TTC549 (cell line): ENCODE data around the gene CERT1.
A peak's percentile ranks its signal among the peaks of the same experiment; 100 is the strongest.

Experiments used
- FAIRE-seq: peaks from 2 replicates; lab custom pipeline; 2012; peaks lifted over from hg19 to GRCh38; lab: Jason Lieb, UNC

Gene CERT1

DNA sequence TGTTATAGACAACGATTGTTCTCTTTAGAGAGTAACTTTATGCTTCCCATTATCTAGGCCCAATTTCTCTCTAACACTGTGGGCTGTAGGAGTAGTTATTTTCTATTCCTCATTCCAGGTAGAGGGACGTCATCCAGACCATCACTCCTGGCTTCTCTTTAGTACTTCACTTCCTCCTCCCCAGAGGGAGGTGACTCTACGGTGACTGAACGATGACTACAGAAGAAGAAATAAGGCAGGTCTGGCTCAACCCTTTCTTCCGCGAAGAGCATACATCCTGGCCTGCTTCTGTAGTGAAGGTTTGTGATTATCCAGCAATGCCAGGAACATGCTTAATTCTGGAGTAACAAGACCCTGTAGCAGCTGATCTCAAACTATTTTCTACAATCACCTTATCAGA, 123.6 kb downstream of the CERT1 start:
- no peak for FAIRE-seq

GRCh38 chr5:75384218-75384617, 127.2 kb downstream of the CERT1 start:
- no peak for FAIRE-seq

GRCh38 chr5:75381456-75381855, 130.0 kb downstream of the CERT1 start:
- no peak for FAIRE-seq

- FAIRE-seq = no peak
These were observed 131.3 kb downstream of the CERT1 start for GRCh38 chr5:75380099-75380498.

GRCh38 chr5:75375414-75375813, 136.0 kb downstream of the CERT1 start:
- peak; percentile 37 for FAIRE-seq

- FAIRE-seq = no peak
These were observed 137.0 kb downstream of the CERT1 start for GRCh38 chr5:75374394-75374814.

DNA sequence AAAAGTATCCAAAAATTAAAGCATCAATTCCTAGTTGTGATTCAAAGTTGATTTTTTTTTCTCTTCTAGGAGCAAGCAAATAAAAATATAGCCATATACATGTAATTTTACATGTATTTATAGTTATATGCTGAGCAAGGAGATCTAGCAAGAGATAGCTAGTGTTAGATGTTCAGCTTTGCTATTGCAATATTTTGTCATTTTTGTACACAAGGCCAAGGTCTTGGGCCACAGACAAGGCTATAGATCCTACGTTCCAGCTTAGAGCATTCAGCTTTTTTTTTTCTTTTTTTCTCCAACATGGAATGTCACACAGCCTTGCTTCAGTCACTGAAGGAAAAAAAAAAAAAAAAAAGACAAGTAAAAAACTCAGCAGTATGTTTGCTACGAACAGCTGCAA, 137.6 kb downstream of the CERT1 start:
- FAIRE-seq = no peak

DNA sequence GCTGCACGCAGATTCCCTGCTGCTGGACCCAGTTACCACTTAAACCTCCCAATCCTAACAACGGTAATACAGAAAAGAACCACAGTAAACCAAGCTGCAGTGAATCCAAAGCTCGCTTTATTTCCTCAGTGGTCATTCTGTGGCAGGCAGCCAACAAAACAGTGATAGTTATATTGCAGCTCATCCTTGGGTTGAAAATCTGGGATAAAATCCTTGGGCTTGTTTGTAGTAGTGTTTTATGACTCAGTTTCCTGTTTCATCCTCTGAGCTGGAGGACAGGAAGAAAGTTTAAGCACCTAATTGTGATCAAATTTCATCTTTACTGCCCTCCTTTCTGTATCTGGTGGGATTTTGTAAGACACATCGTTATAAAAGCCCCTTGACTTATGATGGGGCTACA, 143.0 kb downstream of the CERT1 start:
- FAIRE-seq = no peak

DNA sequence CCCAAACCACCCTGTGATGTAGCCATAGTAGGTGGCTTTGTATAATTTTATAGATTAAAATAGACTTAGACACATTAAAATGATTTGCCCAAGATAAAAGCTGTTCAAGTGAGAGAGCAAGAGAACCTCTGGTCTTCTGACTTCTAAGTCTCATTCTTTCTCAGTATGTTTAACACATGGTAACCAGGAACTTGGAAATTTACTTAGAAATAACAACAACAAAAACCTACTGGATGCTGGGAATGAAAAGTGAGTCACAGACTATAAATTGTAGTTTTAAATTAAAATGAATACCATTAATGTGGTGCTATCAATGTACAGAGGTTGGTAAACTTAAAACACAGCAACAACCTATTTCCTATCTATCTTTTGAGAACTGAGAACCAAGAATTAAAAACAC, 144.0 kb downstream of the CERT1 start:
- no peak for FAIRE-seq

GRCh38 chr5:75366787-75367186, 144.6 kb downstream of the CERT1 start:
- FAIRE-seq = no peak

GRCh38 chr5:75365740-75366139, 145.7 kb downstream of the CERT1 start:
- FAIRE-seq = no peak

GRCh38 chr5:75364571-75365280, 146.7 kb downstream of the CERT1 start:
- no peak for FAIRE-seq

DNA sequence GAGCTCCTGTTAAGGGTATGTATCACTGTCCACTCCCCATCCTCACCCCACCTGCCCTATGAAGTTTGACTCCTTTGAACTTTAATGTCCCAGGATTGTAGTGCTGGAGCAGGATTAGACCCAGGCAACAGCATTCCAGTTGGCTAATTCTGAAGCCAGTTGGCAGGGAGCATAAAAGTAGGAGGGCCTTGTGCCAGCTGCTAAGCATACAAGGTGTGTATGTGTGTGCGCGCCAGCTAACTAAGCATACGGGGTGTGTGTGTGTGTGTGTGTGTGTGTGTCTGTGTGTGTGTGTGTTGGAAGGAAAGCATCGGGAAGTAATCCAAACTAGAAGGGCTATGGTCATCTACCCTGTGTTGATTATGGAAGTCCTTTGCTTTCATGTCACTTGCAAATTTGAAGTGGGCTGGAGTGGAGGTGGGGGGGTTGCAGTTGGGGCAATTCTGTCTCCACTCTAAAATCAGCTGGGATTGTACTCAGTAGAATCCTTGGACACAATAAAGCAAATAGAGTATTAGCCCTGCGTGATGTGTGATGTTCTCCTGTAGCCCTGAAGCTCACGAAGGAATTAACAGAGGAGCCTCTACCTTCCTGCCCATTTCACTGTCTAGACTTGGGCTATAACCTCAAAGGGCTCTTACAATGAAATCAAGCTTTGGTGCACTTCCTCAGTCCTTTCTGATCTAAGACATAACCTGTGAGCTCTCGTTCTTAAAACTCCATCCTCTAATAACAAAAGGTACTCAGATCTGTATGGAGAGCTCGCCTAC, 147.5 kb downstream of the CERT1 start:
- no peak for FAIRE-seq

DNA sequence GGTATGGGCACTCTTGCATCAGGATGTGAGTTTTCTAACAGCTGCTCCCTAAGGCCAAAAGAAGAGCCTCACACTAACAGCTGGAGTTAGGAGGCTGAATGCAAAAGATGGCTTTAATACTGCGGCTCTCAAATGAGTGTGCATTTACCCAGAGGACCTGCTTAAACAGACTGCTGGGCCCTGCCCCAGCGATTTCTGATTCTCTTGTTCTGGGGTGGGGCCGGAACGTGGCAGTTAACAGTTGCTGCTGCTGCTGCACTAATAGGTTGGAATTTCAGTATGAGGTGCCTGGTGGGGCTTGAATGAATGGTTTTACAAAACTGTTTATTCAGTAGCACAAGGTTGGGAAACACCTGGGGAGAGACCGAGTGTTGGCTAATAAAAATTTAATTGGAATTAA, 148.3 kb downstream of the CERT1 start:
- FAIRE-seq = no peak

GRCh38 chr5:75362474-75362975, 148.9 kb downstream of the CERT1 start:
- FAIRE-seq = no peak

DNA sequence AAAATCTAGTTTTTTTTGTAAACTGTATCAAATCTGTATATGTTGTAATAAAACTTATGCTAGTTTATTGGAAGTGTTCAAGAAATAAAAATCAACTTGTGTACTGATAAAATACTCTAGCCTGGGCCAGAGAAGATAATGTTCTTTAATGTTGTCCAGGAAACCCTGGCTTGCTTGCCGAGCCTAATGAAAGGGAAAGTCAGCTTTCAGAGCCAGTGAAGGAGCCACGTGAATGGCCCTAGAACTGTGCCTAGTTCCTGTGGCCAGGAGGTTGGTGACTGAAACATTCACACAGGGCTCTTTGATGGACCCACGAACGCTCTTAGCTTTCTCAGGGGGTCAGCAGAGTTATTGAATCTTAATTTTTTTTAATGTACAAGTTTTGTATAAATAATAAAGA, 150.1 kb downstream of the CERT1 start:
- no peak for FAIRE-seq

DNA sequence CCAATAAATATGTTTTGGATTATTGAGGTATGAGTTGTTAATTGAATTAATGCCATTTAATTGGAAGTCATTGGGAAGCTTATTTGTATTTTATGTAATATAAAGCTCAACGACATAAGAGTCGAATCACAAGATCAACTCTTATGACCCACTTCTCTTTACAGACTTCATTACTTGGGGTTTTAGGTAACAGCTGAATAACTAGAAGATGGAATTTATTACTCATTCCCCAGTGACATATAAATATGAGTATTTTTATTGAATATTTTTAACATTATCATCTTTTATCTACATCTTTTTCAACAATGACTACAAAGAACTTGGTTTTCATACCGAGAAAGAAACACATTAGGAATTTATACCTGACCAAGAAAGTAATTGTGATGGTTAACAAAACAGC, 153.3 kb downstream of the CERT1 start:
- FAIRE-seq = no peak

DNA sequence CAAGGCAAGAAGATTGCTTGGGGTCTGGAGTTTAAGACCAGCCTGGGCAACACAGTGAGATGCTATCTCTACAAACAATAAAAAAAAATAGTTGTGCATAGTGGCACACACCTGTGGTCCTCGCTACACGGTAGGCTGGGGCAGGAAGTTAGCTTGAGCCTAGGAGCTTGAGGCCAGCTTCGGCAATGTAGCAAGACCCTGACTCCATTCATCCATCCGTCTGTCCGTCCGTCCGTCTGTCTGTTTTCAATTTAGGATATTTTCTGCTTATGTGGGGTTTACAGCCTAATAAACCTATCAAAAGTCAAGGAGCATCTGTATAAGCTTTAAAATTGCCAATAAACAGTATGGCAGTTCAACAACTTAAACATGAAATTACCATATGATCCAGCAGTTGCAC, 154.7 kb downstream of the CERT1 start:
- FAIRE-seq = no peak

- FAIRE-seq = no peak
These were observed 156.2 kb downstream of the CERT1 start for GRCh38 chr5:75355236-75355635.

GRCh38 chr5:75351139-75351926, 160.1 kb downstream of the CERT1 start:
- FAIRE-seq = no peak

- FAIRE-seq = no peak
These were observed 161.8 kb downstream of the CERT1 start for GRCh38 chr5:75349663-75350062.

DNA sequence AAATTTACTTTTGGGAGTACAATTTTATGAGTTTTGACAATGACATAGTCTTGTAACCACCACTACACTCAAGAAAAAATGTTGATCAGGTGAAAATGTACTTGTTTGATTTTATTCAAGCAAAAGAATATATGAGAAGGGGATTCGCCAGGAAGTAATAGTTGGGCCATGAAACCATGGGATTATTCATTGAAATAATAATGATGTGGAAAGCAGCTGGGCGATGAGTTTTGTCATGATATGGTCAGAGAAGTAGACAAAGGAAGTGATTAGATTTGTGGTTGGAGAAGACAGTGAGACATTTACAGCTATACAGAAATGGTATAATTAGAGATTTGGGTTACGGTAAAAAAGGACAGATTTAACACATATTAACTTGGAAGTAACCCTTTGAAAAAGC, 163.2 kb downstream of the CERT1 start:
- FAIRE-seq = no peak

DNA sequence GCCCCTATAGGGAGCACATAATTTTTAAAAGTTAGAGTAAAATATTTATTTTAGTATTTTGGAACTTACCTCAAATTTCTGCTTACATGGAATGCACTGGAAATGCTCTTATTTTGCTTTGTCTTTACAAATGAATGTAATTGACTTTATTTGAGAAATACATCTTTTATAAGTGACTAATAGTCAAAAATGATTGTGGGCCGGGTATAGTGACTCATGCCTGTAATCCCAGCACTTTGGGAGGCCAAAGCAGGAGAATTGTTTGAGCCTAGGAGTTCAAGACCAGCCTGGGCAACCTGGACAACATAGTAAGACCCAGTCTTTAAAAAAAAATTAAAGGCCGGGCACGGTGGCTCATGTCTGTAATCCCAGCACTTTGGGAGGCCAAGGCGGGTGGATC, 168.6 kb downstream of the CERT1 start:
- no peak for FAIRE-seq
